A549 treated with Mapracorat at 1 μM for 4 hours (cell line): ENCODE results near the gene RASA3. TPM values are rescaled to one million over a fixed set of nuclear protein-coding genes. Genes with fewer than 3 reads are reported as not detected.

Source experiments
- total RNA-seq: library from RNA; stranded (reverse); fragments of 200-300 nt; extraction: Qiagen RNA extraction; gene quantifications from 5 replicates; pipeline ENCODE4 v1.2.3, GENCODE V29; 2022

The RASA3 gene, protein sequence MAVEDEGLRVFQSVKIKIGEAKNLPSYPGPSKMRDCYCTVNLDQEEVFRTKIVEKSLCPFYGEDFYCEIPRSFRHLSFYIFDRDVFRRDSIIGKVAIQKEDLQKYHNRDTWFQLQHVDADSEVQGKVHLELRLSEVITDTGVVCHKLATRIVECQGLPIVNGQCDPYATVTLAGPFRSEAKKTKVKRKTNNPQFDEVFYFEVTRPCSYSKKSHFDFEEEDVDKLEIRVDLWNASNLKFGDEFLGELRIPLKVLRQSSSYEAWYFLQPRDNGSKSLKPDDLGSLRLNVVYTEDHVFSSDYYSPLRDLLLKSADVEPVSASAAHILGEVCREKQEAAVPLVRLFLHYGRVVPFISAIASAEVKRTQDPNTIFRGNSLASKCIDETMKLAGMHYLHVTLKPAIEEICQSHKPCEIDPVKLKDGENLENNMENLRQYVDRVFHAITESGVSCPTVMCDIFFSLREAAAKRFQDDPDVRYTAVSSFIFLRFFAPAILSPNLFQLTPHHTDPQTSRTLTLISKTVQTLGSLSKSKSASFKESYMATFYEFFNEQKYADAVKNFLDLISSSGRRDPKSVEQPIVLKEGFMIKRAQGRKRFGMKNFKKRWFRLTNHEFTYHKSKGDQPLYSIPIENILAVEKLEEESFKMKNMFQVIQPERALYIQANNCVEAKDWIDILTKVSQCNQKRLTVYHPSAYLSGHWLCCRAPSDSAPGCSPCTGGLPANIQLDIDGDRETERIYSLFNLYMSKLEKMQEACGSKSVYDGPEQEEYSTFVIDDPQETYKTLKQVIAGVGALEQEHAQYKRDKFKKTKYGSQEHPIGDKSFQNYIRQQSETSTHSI
- 9.2 to 11.8 TPM (median 10.7 TPM) in 5 replicates for total RNA-seq

DNA sequence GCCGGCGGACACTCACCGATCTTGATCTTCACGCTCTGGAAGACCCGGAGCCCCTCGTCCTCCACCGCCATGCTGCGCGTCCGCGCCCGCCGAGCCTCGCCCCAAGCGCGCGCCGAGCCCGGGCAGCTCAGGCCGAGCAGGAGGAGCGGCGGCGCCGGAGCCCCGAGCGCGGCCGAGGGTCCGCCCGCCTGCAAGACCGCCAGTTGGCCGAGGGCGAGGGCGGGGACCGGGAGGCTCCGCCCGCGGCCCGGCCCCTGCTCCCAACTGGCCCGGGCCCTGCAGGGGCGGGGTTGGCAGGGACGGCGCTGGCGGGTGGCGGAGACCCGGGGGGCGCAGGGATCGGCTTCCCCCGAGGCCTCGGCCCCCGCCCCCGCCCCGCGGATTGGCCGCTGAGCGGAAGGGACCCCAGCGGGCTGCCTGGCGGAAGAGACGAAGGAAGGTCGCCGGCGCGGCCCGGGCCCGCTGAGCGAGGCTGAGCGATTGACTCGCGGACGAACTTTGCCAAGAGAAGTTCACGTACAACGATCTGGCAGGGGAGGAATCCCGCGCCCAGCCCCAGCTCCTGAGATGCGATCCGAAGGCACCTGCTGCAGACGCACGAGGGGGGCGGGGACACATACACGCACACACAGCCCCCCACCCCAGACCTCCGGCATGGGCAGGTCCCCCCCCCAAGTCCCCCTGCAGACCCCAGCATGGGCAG lies at the start of gene RASA3:
TSS of gene RASA3 (minus strand) at position 205 of the 703 bp plus-strand sequence. CDS start at position 71, 134 bp downstream.

DNA sequence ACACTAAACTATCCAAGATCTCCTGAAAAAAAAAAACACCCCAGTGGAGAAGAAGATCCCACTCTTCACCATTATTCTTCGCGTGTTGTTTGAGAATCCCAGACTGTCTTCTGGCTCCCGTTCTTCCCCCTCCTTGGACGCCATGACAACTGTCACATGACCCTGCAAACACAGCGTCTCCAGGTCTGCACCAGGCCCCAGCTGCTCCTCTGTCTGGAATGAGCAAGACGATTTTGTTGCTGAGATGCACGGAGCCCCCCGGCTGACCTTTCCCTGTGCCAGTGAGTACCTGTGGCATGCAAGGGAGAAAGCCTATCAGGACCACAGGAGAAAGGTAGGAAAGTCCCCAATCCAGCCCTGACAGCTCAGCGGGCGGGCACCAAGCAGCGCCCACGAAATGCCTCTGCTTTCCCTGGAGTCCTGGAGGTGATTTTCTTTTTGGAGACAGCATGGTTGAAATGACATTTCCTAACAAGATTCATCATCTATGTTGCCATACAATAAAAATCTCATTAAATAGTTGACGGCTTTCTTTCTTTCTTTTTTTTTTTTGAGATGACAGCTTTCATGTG lies 46.8 kb upstream of the RASA3 start, which contains the start of gene CFAP97D2:
TSS of gene CFAP97D2 (plus strand) at position 171 of the 572 bp plus-strand sequence. CDS start at position 245, 74 bp downstream.

DNA sequence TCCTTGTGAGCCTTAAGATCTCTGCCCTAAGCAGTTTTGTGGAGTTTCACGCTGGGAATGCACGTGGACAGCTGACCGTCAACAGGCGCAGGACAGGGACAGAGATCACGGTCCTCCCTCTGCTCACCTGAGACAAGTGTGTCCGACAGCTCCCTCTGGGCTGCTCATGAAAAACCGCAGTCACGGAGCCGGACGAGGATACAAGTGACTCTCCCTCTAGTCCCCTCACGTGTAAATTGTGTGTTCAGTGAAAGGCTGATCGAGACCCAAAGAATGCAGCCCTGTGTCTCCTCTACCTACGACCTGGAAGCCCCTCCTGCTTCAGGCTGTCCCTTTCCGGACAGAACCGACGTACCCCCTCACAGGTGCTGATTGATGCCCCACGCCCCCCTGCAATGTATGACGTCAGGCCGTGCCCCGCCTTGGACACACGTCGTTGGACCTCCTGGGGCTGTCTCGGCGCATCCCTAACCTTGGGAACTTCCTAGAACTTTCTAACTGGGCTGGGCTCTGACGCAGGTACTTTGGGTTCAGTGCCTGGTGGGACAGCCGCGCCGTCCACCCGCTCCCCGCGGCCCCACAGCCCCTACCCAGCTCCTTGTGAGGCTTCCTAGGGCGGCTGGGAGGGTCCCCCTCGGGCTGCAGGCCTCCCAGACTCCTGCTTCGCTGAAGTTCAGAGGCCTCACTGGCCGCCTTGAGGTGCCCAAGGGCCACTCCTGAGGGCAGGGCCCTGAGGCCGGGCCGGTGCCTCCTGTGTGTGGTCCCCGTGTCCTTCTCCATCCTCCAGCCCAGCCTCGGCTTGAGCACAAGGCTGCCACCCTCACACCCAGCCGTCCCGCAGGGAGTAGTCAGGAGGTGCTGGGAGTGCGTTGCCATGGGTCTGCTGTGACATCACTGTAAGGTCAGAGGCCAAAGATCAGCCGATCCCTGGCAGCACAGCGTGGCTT lies 158.9 kb downstream of the RASA3 start, which contains the start of gene C13orf46:
TSS of gene C13orf46 (minus strand) at position 859 of the 947 bp plus-strand sequence. CDS start at position 780, 79 bp downstream.

Other genes starting within 250 kb of the RASA3 start
- gene C13orf46, start 158.5 kb downstream of the RASA3 start, total RNA-seq = 0.13 to 0.26 TPM (median 0.20 TPM) in 5 replicates
- not detected in 5 replicates for gene CFAP97D2, start 46.6 kb upstream of the RASA3 start, total RNA-seq
- 38.9 to 43.9 TPM (median 42.2 TPM) in 5 replicates for gene CDC16, start 102.3 kb upstream of the RASA3 start, total RNA-seq
- 29.4 to 36.2 TPM (median 33.0 TPM) in 5 replicates for gene UPF3A, start 149.0 kb upstream of the RASA3 start, total RNA-seq
- gene CHAMP1, start 181.9 kb upstream of the RASA3 start, total RNA-seq = 19.0 to 24.1 TPM (median 22.9 TPM) in 5 replicates